K562 (cell line): ENCODE data around the gene SCAF11. TPM values are rescaled to one million over a fixed set of nuclear protein-coding genes. Genes with fewer than 3 reads are reported as not detected.

Experiments used
- ARID1B ChIP-seq: fragments of 450-650 bp; IDR thresholded peaks from 2 replicates; pipeline ENCODE4 v1.6.1; 2016; ENCODE audit warnings: antibody characterized with exemption, mild to moderate bottlenecking, inconsistent platforms
- CGGBP1 ChIP-seq: fragments of 250-450 bp; sonication (Bioruptor Pico); IDR thresholded peaks from 2 replicates; pipeline ENCODE4 v1.9.0; 2021; ENCODE audit warnings: mild to moderate bottlenecking
- FUS ChIP-seq: fragments of 200-400 bp; formaldehyde crosslinking; optimal IDR thresholded peaks from 2 replicates; pipeline ENCODE3; 2017; ENCODE audit warnings: low read depth, low read length
- MAFF ChIP-seq: IDR thresholded peaks from 2 replicates; pipeline ENCODE4 v1.6.1; 2012; ENCODE audit warnings: low read length, improper control_type of control experiment
- MGA ChIP-seq: fragments of 450-650 bp; IDR thresholded peaks from 2 replicates; pipeline ENCODE4 v1.6.1; 2016; ENCODE audit warnings: mild to moderate bottlenecking, moderate library complexity
- RFX7 ChIP-seq: fragments of 250-450 bp; sonication (Bioruptor Pico); IDR thresholded peaks from 2 replicates; pipeline ENCODE4 v1.5.1; 2021; ENCODE audit warnings: mild to moderate bottlenecking
- SNIP1 ChIP-seq: fragments of 450-650 bp; IDR thresholded peaks from 2 replicates; pipeline ENCODE4 v1.7.1; 2017; ENCODE audit warnings: low read depth, mild to moderate bottlenecking
- TCFL5 ChIP-seq: fragments of 250-450 bp; sonication (Bioruptor Pico); conservative IDR thresholded peaks from 2 replicates; pipeline ENCODE4 v1.6.1; 2021; ENCODE audit warnings: mild to moderate bottlenecking, moderate library complexity, matching md5 sums
- THAP7 ChIP-seq: fragments of 250-450 bp; sonication (Bioruptor Pico); IDR thresholded peaks from 2 replicates; pipeline ENCODE4 v1.5.0; 2021
- UBTF ChIP-seq, 2 experiments: IDR thresholded peaks; 2 replicates each; pipeline ENCODE4 v1.6.1; 2012; ENCODE audit warnings: improper control_type of control experiment in 2 of 2, low read depth in 2 of 2, low read length in 2 of 2, borderline replicate concordance in 1 of 2
- ZBTB12 ChIP-seq: fragments of 250-450 bp; sonication (Bioruptor Pico); IDR thresholded peaks from 2 replicates; pipeline ENCODE4 v1.4.0; 2020
- ZNF133 ChIP-seq: fragments of 250-450 bp; sonication (Bioruptor Pico); IDR thresholded peaks from 2 replicates; pipeline ENCODE4 v1.4.0; 2020; ENCODE audit warnings: mild to moderate bottlenecking
- ZNF134 ChIP-seq: fragments of 250-450 bp; sonication (Bioruptor Pico); conservative IDR thresholded peaks from 2 replicates; pipeline ENCODE4 v1.4.0; 2020
- polyA plus RNA-seq, 8 experiments: library from polyadenylated mRNA; depleted of rRNA in 4 of 8; stranded (reverse) in 5 of 8; unstranded in 3 of 8; fragments of >200 nt; fragmentation: Nextera tagmentation in 2 of 8; fragmentation: Illumina TruSeq in 1 of 8; extraction: Ambion mirVana in 2 of 8; extraction: Trizol in 1 of 8; gene quantifications; 2 replicates each; pipeline versions ENCODE4 v1.2.1 to v1.2.3, GENCODE V29; 2011 to 2014; ENCODE audit warnings: inconsistent platforms in 1 of 8, missing spikeins in 1 of 8
- total RNA-seq, 7 experiments: library from RNA; depleted of rRNA in 6 of 7; stranded (reverse); fragments of >200 nt in 6 of 7; fragmentation: Illumina TruSeq in 2 of 7; extraction: Trizol in 2 of 7; gene quantifications; 2 replicates each; pipeline versions ENCODE4 v1.2.1 to v1.2.3, GENCODE V29; 2011 to 2021; ENCODE audit warnings: low replicate concordance in 1 of 7

Gene SCAF11
- total and polyA plus RNA-seq, 9 of the 15 experiments (the other 6 are each of a cell fraction or from before 2014, with no cell fraction given), result 30.4 to 119 (median 80.0) TPM

- TF ChIP-seq MGA, result no peak
- TF ChIP-seq THAP7 (CRISPR knock-in tag), result no peak
- no peak for TF ChIP-seq ZNF133 (CRISPR knock-in tag)
- TF ChIP-seq MAFF, result peak; percentile 20; the same call in 1 of the 2 replicates
- TF ChIP-seq TCFL5, result no peak
- TF ChIP-seq FUS, result no peak
- no peak for TF ChIP-seq CGGBP1 (CRISPR knock-in tag)
- TF ChIP-seq ZBTB12, result no peak
- TF ChIP-seq UBTF (IDR thresholded peaks at IDR 0.05; ENCODE audit: borderline replicate concordance in 1 of 2, low read depth in 2 of 2, low read length in 2 of 2), result no peak
- TF ChIP-seq ARID1B, result no peak
- TF ChIP-seq ZNF134, result no peak
- TF ChIP-seq SNIP1, result no peak
- TF ChIP-seq RFX7 (CRISPR knock-in tag), result no peak
Measured at GRCh38 chr12:45879363-45879895, 110.9 kb downstream of the SCAF11 start (continued).
